Nephron (organoid): ENCODE data around the gene LYPD4.
"Not testable (repeated sequence)": the region's sequence is repeated elsewhere in the genome, so short reads cannot be mapped to it uniquely, and the experiment has no call there.

Source experiments
- H3K27ac Mint-ChIP-seq, 3 experiments: 2 replicates each; pipeline ENCODE4 v1.8.0; 2020; ENCODE audit warnings: mixed read lengths in 3 of 3, mild to moderate bottlenecking in 2 of 3, moderate library complexity in 1 of 3
- H3K27me3 Mint-ChIP-seq: 2 replicates; pipeline ENCODE4 v1.8.0; 2021; ENCODE audit warnings: low read depth, mild to moderate bottlenecking, moderate library complexity, mixed read lengths
- H3K36me3 Mint-ChIP-seq: 2 replicates; pipeline ENCODE4 v1.8.0; 2020; ENCODE audit warnings: low read depth, mixed read lengths
- H3K4me1 Mint-ChIP-seq: 2 replicates; pipeline ENCODE4 v1.8.0; 2020; ENCODE audit warnings: mixed read lengths
- H3K4me3 Mint-ChIP-seq, 3 experiments: 2 replicates each; pipeline ENCODE4 v1.8.0; 2020; ENCODE audit warnings: mild to moderate bottlenecking in 3 of 3, mixed read lengths in 3 of 3, moderate library complexity in 2 of 3
- H3K9me3 Mint-ChIP-seq: 2 replicates; pipeline ENCODE4 v1.8.0; 2020; ENCODE audit warnings: mixed read lengths
- TF ChIP-seq, protein P1 (sequence below), 3 experiments: fragments of 200-600 bp; sonication (generic); IDR thresholded peaks; one replicate each; pipeline ENCODE4 v1.5.0; 2021; ENCODE audit warnings: antibody characterized with exemption in 3 of 3; ENCODE audit not compliant: unreplicated experiment in 3 of 3

Gene LYPD4

DNA sequence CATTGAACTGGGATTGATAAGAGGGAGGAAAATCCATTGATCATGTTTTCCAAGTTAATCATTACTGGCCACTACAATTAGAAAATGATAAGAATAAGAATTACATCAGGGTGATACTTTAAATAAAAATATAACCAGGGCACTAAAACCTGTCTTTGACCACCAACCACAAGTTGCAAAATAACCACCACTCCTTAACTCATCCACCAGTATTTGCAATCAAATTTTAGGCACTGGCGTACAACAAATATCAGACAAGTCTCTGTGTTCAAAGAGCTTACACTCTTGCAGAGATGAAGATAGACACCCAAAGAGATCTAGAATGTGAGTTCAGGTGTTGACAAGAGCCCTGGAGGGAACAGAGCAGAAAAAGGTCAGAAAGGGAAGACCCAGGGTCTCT lies 47.6 kb downstream of the LYPD4 start:
- Mint-ChIP-seq H3K27me3 (peaks cover 38% of the 10 kb centered on the region), H3K27ac (no peak overlapping the region), H3K4me3 (no peak overlapping the region), H3K4me1 (no peaks in the 10 kb centered on the region), H3K36me3 (no peaks in the 10 kb centered on the region), H3K9me3 (no peaks in the 10 kb centered on the region)
- TF ChIP-seq, protein P1, sequence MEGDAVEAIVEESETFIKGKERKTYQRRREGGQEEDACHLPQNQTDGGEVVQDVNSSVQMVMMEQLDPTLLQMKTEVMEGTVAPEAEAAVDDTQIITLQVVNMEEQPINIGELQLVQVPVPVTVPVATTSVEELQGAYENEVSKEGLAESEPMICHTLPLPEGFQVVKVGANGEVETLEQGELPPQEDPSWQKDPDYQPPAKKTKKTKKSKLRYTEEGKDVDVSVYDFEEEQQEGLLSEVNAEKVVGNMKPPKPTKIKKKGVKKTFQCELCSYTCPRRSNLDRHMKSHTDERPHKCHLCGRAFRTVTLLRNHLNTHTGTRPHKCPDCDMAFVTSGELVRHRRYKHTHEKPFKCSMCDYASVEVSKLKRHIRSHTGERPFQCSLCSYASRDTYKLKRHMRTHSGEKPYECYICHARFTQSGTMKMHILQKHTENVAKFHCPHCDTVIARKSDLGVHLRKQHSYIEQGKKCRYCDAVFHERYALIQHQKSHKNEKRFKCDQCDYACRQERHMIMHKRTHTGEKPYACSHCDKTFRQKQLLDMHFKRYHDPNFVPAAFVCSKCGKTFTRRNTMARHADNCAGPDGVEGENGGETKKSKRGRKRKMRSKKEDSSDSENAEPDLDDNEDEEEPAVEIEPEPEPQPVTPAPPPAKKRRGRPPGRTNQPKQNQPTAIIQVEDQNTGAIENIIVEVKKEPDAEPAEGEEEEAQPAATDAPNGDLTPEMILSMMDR (IDR thresholded peaks at IDR 0.05; ENCODE audit: unreplicated experiment in 3 of 3) = no peak

DNA sequence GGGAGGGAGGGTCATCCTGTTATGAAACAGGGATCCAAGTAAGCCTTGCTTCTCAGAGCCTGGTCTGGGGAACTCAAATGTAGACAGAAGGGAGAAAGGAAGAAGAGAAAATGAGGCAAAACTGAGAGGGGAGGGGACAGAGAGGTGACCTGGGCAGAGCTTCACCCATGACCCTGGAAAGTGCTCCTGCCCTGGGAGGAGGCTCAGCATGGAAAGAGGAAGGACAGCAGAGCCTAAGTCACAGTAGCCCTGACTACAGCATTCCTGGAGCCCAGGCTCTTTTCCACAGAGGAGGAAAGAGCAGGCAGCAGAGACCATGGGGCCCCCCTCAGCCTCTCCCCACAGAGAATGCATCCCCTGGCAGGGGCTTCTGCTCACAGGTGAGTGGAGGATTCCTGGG lies 48.1 kb downstream of the LYPD4 start, which contains the start of gene CEACAM3:
Gene CEACAM3, plus strand, starts transcription at position 226 of the 400 bp plus-strand sequence. Its CDS starts 91 bp downstream, at position 317.
- Mint-ChIP-seq H3K4me3 (no peak within 1 kb of the TSS), H3K27me3 (peaks cover 43% of the 10 kb centered on the region), H3K9me3 (no peaks in the 10 kb centered on the region), H3K27ac (no peak within 1 kb of the TSS), H3K36me3 (no peaks in the 10 kb centered on the region), H3K4me1 (no peaks in the 10 kb centered on the region)
- TF ChIP-seq, protein P1 (IDR thresholded peaks at IDR 0.05; ENCODE audit: unreplicated experiment in 3 of 3) = no peak

DNA sequence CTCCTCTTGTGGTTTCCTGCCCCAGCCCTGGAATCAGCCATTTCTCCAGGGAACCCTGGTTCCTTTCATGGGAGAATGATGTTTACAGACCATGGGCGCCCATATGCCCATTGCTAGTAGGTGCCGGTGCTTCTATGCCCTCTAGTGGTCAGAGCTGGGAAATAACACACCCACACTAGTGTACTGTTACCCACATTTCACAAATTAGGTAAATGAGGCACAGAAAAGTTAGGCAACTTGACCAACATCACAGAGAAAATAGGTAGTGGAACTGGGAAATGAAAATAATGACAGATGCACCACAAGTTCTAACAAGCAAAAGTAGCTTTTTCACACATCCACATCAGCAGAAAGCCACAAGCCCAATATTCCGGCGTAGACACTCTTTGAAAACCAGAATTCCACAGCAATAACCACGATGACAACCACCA lies 49.4 kb downstream of the LYPD4 start:
- no peaks in the 10 kb centered on the region for H3K4me1 Mint-ChIP-seq
- no peak overlapping the region for H3K27ac Mint-ChIP-seq
- H3K4me3 Mint-ChIP-seq = no peak overlapping the region
- H3K27me3 Mint-ChIP-seq = peaks cover 47% of the 10 kb centered on the region
- no peaks in the 10 kb centered on the region for H3K36me3 Mint-ChIP-seq
- no peaks in the 10 kb centered on the region for H3K9me3 Mint-ChIP-seq
- TF ChIP-seq, protein P1 (IDR thresholded peaks at IDR 0.05; ENCODE audit: unreplicated experiment in 3 of 3) = peak; percentile 61 to 64 (median 62)

DNA sequence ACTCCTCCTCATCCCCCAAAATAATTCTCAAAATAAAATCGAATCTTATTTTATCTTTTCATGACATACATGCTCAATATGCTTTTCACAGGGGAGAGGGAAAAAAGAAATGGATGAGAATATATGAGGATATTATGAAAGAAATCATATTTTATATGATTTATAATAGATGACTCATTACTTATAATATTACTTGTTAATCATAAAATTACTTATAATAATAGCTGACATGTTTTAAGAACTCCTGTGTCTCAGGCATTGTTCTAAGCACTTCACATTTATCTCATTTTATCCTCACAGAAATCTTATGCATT lies 51.1 kb downstream of the LYPD4 start:
- Mint-ChIP-seq H3K4me3 (no peak overlapping the region), H3K36me3 (no peaks in the 10 kb centered on the region), H3K9me3 (no peaks in the 10 kb centered on the region), H3K27me3 (peaks cover 53% of the 10 kb centered on the region), H3K4me1 (no peaks in the 10 kb centered on the region), H3K27ac (no peak overlapping the region)
- TF ChIP-seq, protein P1 (IDR thresholded peaks at IDR 0.05; ENCODE audit: unreplicated experiment in 3 of 3) = no peak

DNA sequence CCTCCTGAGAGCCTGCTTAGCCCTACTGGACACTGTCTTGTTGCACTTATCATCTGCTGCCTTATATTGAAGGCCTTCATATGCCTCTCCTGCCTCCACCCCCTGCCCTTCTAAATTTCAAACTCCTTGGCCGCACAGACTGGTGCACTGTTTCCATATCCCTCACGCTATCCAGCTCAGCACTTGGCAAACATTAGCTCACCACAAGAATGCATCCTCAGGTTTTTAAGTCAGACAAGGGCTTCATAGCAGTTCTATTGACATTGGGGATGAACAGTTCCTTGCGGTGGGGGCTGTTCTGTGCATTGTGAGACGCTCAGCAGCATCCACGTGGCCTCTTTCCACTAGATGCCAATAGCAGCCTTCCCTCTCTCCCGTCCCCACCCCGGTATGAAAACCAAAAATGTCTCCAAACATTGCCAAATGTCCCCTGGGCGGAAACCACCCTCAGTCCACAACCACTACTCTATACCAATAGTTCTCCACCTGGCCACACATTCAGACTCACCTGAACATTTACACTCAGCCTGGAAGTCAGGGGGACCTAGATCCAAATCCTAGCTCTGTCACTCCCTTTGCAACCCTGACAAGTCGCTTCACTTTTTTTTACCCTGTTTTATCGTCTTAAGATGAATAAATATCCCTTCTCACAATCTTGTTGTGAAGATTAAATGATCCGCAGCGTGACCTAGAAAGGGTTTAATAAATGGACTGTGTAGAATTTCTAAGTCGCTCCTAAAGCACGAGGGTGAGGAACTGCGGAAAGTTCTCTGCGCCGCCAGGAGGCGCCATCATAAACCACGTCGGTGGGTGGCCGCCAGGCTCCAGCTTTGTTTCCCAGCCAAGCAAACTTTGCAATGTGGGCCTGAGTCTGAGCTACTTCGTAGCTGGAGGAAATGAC lies 51.7 kb downstream of the LYPD4 start:
- H3K36me3 Mint-ChIP-seq = no peaks in the 10 kb centered on the region
- peaks cover 53% of the 10 kb centered on the region for H3K27me3 Mint-ChIP-seq
- no peaks in the 10 kb centered on the region for H3K4me1 Mint-ChIP-seq
- H3K9me3 Mint-ChIP-seq = no peaks in the 10 kb centered on the region
- TF ChIP-seq, protein P1 (IDR thresholded peaks at IDR 0.05; ENCODE audit: unreplicated experiment in 3 of 3) = peak; percentile 37 to 60 (median 46)
- no peak overlapping the region for H3K27ac Mint-ChIP-seq
- H3K4me3 Mint-ChIP-seq = no peak overlapping the region

DNA sequence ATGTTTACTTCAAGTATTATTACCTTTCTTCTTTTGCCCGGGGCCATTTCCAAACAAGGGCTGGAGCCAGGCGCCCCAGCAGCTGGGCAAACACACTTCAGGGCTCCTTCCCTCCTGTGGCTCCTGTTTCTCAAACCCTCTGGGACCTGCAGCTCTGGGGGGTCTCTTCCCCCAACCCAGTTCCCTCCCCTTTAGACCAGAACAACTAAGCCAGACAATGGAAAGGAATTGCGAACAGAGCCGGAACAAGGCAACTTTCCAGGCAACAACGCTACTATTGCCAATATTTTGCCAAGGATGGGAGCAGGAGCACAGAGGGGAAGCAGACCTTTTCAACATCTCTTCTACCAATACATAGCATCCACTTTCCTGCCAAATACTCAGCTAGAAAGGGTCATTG lies 55.4 kb downstream of the LYPD4 start:
- H3K4me1 Mint-ChIP-seq, H3K4me3 Mint-ChIP-seq, H3K36me3 Mint-ChIP-seq, H3K9me3 Mint-ChIP-seq, H3K27ac Mint-ChIP-seq: not testable (repeated sequence)
- H3K27me3 Mint-ChIP-seq = peaks cover 73% of the 10 kb centered on the region

DNA sequence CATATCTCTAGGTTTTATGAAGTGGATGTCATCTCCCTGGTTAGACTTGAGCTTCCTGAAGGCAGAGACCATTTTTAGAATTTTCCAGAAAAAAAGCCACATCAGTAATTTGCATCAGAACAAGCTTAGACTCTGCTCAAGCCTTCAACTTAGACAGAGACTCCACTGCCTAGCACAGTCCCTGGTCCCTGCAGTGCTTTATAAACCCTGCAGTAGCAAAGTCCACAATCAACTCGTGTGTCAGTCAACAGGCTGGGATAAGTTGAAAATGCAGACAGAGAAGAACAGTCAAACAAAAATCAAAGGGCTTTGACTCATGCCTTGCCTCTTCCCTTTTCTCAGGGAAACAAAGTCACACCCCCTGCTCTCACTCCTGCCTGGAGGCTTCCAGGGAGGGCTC lies 56.0 kb downstream of the LYPD4 start:
- H3K4me1 Mint-ChIP-seq = not testable (repeated sequence)

More for the DNA sequence above, 56.0 kb downstream of the LYPD4 start:
- H3K9me3 Mint-ChIP-seq, H3K4me3 Mint-ChIP-seq, H3K27ac Mint-ChIP-seq, H3K36me3 Mint-ChIP-seq: not testable (repeated sequence)
- H3K27me3 Mint-ChIP-seq = peaks cover 76% of the 10 kb centered on the region
